NCI-H1694 (cell line): Measurements from ENCODE around the gene PXDN.
"Not testable (repeated sequence)": the region's sequence is repeated elsewhere in the genome, so short reads cannot be mapped to it uniquely, and the experiment has no call there.

Experiments used
- DNase-seq: peaks from one replicate; lab custom pipeline; 2025; lab: John Stamatoyannopoulos, UW

The PXDN gene, protein sequence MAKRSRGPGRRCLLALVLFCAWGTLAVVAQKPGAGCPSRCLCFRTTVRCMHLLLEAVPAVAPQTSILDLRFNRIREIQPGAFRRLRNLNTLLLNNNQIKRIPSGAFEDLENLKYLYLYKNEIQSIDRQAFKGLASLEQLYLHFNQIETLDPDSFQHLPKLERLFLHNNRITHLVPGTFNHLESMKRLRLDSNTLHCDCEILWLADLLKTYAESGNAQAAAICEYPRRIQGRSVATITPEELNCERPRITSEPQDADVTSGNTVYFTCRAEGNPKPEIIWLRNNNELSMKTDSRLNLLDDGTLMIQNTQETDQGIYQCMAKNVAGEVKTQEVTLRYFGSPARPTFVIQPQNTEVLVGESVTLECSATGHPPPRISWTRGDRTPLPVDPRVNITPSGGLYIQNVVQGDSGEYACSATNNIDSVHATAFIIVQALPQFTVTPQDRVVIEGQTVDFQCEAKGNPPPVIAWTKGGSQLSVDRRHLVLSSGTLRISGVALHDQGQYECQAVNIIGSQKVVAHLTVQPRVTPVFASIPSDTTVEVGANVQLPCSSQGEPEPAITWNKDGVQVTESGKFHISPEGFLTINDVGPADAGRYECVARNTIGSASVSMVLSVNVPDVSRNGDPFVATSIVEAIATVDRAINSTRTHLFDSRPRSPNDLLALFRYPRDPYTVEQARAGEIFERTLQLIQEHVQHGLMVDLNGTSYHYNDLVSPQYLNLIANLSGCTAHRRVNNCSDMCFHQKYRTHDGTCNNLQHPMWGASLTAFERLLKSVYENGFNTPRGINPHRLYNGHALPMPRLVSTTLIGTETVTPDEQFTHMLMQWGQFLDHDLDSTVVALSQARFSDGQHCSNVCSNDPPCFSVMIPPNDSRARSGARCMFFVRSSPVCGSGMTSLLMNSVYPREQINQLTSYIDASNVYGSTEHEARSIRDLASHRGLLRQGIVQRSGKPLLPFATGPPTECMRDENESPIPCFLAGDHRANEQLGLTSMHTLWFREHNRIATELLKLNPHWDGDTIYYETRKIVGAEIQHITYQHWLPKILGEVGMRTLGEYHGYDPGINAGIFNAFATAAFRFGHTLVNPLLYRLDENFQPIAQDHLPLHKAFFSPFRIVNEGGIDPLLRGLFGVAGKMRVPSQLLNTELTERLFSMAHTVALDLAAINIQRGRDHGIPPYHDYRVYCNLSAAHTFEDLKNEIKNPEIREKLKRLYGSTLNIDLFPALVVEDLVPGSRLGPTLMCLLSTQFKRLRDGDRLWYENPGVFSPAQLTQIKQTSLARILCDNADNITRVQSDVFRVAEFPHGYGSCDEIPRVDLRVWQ (N-terminal part only)

DNA sequence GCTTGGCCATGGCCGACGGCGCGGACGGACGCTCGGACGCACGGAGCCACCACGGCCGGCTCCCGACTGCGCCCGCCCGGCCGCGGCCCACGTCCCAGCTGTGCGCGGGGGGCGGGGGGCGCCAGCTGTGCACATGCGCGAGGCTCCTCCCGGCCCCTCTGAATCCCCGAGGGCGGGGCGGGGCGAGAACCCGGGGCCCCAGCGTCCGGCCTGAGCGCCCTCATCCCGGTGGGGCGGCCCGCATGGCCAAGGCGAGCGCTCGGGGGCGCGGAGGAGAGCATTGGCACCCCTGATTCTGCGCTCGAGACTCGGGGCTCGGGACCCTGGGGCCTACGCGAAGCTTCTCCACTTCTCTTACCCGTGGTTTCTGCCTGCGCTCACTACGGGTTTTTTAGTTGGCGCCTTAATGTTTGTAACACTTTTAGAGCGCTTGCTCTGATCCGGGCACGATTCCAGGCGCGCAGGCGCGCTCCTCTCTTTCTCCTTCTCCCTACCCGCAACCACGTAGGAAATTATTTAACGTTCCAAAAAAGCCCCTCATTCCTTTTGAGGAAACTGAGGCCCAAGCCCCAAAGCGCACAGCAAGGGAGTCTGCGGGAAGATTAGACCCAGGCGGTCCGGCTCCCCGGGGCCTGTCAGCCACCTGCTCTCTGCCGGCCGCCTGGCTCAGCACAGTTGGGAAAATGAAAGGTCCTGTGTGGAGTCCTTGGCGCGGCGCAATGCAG, at the start of gene PXDN:
Gene PXDN, minus strand, starts transcription at position 70 of the 725 bp plus-strand sequence. Its CDS starts 60 bp downstream, at position 10.
- DNase-seq = no peak

DNA sequence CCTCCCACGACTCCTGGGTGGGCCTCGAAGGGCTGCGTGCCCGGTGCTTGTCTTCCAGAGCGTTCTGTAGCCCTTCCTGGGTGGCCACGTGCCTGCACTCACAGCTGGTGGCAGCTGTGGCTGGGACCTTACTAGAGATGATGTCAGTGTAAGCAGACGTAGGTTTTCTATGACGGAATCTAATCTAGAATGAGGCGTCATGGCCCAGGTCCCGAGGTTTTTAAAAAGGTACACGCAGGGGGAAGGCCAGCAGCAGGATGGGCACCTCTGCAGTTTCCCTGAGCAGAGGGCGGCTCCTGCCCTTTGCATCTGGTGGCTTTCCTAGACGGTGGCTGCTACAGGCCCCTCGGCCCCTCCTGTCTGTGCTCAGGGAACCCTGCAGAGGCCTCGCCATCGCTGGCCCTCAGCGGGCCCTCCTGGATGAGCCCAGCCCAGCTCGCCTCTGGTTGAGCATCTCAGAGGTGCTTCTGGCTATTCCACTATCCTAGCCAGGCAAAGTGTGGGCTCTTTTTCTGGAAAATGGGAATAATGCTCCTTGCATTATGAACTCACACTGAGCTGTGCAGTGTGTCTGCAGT, 49.6 kb upstream of the PXDN start:
- DNase-seq = no peak

DNA sequence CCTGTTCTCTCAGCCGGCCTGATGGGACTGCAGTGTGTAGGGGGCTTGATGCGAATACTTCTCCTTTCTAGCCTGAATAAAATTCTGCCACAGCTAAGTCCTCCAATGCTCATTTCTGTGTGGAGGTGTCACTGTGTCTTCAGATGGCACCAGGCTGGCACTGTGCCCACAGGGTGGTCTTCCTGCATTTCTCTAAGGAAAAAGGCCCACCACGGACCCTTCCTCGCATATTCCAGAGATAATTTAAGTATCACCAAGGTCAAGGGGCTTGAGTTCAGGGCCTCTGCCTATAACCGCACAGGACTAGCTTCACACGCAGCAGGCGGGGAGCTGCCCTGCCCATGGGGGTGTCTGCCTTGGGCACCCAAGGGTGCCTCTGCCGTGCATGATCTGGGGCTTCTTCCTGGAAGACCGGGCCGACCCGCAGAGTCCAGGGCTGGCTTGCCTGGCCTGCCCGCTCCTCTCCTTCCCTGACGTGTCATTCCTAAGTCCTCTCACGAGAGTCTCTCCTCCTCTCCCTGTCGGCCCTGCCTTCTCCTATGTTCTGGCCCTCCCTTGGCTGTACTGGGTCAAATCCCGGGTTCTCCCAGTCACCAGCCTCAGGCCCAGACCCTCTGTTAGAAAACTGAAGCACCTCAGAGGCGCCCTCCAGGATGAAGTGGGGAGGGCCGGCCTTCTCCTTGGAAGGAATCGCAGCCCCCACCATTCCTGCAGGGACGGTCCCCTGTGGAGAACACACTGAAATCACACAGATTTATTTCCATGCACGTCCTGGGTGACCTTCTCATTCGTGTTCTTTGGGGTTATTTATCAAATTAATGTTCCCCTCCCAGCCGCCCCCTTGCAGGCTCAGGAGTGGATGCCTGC, 48.9 kb upstream of the PXDN start:
- no peak for DNase-seq

DNA sequence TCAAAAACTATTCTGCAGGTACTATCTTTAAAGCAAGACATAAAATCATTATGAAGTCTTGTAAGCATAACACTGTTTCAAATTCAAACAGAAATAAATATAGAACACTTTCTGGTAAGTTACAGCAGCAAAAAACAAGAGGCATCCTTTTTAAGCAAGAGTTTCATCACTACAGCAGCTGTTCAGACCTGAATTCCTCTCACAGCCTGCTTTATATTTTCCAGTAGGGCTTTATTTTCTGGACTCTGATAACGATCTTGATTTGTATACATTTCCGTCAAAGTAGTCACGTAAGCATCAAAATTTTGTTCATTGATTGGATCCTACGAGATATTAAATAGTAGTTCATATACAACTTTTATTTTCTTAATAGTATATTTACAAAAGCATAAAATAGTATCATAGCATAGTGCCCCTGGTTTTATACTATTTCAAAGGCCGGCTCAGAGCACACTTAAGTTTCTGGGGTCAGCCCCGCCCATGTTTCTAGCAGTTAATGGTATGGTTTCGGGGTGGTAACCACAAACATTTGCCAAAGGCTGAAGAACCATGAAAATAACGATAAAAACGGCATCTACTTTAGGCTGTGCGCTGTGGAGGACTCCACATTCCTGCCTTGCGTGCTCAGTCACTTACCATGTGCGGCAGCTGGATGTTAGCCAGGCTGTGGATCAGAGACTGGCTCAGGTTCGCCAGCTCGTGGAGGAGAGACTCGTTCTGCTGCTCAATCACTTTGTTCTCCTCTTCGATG, 47.5 kb upstream of the PXDN start:
- no peak for DNase-seq

DNA sequence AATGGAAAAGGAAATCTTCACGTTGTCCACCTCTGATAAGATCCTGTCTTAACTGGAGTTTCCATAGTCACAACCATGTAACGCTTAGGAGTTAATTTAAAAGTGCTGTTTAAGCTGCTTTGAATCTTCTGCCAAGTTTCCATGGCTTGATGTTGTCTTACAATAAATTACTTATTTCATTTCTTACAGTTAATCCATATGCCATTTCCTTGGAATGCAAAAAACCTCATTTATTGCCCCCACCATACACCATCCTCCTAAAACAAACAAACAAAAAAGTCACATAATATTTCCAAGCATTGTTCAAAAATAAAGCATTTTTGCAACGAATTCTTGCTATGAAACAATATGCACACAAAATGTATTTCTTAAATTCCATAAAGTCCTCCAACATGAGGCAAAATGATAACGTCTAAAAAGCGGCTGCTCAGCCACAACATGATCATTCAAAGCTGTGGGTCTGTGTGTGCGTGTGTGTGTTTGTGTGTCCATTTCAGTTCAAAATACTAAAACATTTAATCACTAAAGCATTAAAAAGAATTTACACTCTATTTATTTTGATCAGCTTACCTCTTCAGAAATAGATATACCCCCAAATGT, 46.8 kb upstream of the PXDN start:
- DNase-seq = no peak

DNA sequence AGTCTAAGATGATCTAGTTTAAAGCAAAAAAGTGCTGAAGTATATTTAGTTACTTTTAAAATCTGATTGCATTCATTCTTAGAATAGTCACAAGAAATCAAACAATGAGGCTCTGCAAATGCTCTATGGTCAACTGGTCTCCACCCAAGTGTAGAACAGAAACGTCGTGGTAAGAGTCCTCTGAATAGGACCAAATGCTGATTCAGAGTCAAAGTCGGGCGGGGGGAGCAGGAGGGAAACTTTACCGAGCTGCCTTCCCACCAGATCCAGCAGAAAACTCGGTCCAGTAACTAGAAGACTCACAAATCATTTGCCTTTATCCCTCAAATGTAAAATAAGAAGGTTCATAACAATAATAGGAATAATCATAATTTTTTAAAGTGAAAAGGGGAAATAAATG, 46.2 kb upstream of the PXDN start:
- DNase-seq = no peak

DNA sequence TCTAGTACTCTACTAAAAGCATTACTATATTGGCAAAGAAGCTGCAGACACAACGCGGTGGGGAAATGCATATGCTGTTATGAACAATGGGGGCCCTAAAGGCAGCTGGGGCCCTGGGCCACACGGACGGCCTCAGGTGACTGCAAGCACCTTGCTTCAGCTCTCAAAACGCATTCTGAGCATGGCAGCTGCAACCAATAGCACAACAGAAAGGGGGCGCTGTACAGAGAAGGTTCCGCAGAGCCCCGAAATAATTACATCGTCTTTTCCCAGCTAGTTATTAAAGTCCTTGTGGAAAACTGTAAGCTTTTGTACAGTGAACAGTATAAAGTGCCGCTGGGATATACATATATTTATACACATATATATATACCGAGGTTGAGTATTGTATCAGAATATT, 45.3 kb upstream of the PXDN start:
- DNase-seq = no peak

DNA sequence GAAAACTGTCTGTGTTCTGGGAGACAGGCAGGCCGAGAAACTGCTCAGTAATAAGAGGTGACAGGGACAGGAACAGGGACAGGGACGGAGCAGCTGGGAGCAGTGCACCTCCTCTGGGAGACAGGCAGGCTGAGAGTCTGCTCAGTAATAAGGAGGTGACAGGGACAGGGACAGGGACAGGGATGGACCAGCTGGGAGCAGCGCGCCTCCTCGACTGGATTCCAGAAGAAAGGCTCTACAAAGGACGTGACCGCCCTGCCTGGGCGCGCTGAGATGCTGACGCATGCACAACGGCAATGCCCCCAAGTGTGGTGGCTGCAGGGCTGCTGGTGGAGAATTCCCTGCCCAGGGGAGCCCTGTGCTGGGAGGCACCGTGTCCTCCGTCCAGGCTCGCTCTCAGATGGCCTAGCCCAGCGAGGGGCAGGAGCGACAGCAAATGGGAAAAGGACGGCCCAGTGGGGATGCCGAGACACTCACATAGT, 44.2 kb upstream of the PXDN start:
- DNase-seq = no peak

DNA sequence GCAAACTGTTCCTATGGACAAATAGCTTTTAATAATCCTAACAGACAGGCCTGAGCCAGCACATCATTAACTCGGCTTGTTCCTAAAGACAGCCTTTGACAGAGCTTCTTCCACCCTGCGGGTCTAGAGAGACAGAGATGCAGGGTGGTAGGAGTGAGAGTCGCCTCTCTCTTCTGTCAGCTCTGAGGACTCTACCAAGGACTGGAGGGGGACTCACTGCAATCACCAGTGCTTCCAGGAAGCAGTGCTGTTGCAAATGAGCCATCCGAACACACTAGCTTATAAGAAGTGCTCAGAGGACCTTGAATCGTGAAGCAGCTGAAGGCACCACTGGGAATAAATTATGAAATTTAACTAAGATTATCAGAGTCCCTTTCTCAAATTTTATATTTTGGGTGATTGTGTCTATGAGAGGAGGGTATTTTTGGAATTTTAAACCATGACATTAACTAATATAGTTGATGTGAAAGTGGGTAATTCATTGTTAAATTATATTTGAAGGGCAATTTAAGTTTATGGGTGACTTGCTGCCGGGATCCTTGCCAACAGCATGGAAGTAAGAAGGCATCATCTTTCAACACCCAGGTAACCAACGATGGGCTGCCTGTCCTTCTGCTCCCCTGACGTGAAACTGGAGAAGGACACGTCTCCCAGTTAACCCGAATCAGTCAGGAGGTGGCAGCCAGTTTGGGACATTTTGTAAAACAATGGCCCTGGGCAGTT, 43.6 kb upstream of the PXDN start:
- DNase-seq = peak; percentile 26

DNA sequence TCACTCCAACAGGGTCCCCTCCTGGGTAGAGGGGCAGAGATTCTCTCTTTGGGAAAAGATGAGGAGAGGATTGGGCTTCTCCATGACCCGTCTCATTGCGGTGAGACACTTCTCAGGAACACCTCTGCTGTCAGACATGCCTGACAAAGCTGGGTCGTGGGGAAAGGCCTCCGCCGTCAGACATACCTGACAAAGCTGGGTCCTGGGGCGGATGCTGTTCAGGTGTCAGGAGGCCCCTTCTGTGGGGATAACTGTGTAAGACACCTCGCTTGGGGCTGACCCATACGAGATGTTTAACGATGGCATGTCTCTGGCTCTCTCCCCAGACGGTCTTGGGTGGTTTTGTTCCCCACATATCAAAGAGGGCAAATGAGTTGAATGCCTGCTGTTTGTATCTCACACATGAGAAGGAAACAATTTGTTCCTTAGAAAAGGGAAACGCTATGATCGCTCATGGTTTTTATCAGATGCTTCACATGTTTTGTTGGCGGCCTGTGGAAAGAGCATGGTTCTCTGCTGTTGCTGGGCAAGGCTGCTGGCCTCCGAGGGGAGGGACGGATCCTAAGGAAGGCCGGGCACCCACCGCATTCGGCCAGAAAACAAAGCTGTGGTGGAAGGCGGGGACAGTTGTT, 40.8 kb upstream of the PXDN start:
- no peak for DNase-seq

DNA sequence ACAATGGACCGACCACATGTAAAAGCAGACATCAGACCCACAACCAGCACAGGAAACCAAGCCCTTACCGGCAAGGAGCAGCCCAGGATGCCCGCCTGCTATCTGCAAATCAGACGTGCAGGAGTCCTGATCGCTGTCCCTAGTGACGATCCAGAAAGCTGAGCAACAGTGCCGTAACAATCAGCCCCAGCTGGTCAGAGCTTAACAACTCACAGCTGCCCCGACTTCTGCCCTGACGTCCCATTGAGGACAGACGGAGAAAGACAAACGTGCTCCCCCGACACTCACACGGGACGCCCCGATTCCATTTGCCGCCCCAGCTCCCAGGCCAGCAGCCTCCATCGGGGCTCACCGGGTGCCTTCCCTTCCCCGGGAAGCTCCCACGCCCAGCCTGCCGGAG, 39.8 kb upstream of the PXDN start:
- no peak for DNase-seq

DNA sequence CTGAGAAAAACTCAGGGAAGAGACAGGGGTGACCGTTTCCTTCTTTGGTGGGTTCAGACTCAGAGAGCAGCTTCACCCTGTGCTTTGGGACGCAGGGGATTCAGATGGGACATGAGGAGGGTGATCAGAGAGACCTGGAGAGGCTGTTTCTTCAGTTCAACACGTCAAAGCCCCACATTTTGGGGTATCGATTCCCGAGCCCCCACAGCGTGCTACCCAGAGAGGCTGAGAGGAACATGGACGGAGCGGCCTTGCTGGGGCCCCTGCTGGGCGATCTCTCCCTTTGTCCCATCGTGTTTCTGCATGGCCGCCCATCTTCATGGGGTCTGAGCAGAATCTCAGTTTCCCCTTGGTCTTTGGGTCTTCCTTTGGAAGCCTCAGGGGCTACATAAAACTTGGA, 38.2 kb upstream of the PXDN start:
- no peak for DNase-seq

DNA sequence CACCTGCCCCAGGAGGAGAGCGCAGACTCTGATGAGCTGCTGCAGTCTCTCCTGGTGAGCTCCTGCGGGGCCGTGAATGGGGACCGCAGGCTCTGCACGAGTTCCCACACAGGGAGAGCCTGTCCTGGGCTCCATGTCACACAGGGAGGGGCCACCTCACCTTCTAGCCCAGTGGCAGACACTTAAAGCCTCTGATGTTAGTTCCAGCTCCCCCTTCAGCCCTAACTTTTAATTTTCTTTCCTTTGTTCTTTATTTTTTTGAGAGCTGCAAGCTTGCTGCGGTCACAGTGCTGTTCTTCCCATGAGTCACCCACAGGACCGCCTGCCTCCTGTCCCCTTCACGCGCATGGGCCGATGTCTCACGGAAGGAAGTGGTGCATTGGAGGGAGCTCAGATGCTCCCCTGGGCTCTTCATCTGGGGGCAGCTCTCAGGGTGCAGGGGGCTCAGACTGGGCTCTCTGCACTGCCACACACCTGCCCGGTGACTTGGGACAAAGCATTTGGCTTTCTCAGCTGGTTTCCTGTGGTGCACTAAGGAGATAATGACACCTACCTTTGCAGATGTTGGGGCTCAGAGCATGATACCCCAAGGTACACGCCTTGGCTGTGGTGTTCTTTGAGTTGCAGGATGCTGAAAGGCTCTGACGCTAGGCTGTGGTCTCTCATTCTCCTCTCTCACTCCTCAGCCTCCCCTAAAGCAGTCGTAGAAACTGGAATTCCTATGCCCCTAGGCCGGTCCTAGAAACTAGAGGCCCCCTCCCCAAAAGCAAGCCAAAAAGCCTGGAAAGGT, 37.2 kb upstream of the PXDN start:
- DNase-seq = no peak

DNA sequence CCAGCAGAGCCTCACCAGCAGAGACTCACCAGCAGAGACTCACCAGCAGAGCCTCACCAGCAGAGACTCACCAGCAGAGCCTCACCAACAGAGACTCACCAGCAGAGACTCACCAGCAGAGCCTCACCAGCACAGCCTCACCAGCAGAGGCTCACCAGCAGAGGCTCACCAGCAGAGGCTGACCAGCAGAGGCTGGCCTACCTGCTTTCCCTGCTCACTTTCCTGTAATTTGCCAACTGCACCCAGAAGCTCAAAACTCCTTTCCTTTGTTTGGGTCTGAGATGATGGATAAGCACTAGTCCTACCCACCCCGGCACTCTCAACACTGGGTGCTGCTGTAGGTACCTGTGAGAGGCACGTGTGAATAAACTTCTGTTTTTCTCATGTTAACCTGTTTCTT, 36.4 kb upstream of the PXDN start:
- no peak for DNase-seq

DNA sequence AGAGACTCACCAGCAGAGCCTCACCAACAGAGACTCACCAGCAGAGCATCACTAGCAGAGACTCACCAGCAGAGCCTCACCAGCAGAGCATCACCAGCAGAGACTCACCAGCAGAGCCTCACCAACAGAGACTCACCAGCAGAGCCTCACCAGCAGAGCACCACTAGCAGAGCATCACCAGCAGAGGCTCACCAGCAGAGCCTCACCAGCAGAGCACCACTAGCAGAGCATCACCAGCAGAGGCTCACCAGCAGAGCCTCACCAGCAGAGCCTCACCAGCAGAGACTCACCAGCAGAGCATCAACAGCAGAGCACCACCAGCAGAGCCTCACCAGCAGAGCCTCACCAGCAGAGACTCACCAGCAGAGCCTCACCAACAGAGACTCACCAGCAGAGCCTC, 35.7 kb upstream of the PXDN start:
- not testable (repeated sequence) for DNase-seq

DNA sequence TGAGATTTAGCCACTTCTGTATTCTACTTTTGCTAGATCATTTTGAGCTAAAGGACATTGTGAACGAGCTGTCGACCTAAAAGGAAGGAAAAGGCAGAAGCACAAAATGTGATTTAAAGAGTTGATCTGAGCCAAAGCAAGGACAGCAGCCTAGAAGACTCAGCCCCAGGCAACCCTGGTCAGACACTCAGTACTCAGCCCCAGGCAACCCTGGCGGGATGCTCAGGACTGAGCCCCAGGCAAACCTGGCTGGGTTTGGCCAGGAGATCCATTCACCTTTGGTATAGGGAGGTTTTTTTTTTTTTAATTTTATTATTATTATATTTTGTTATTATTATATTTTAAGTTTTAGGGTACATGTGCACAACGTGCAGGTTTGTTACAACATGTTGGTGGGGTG, 34.3 kb upstream of the PXDN start:
- DNase-seq = no peak

DNA sequence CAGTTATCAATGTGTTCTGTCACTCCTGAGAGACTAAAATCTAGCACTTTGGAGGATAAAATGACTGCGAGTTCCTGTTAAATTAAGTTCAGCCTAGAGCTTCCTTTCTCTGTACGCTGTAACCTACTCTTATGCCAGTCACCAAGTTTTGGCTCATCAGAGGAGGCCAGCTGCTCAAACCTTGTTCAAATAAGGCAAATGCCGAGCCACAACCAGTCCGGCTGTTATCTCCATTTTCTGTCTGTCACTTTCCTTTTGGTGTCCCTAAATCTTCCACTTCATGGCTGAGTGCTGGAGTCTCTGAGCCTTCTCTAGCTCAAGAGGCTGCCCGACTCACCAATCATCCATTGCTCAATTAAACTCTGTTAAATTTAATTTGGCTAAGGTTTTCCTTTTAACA, 33.5 kb upstream of the PXDN start:
- no peak for DNase-seq
